Skin epidermis (tissue), 12 donors: Measurements from ENCODE around the gene QARS1.

Experiments used
- H3K27ac ChIP-seq, 21 experiments: fragments of 200-600 bp; sonication (generic) in 11 of 21; one replicate each; pipeline ENCODE4 v1.5.0; 2020; ENCODE audit warnings: mild to moderate bottlenecking in 3 of 21, inconsistent platforms in 2 of 21, moderate library complexity in 2 of 21
- H3K4me3 ChIP-seq, 7 experiments: fragments of 200-600 bp; sonication (generic) in 2 of 7; one replicate each; pipeline ENCODE4 v1.5.0; 2020; ENCODE audit warnings: inconsistent platforms in 2 of 7, mild to moderate bottlenecking in 2 of 7, moderate library complexity in 1 of 7

Gene QARS1

GRCh38 chr3:49121132-49121736 is 16.7 kb upstream of the QARS1 start:
- peak overlapping the region; percentile 61 to 97 (median 78) for H3K4me3 ChIP-seq
- H3K27ac ChIP-seq: peak overlapping the region; percentile 47 to 99 (median 96)

GRCh38 chr3:49120438-49121131 is 16.0 kb upstream of the QARS1 start, which contains the start of gene USP19:
USP19 (minus strand) TSS chr3:49120823; CDS start chr3:49119145, 1,678 bp downstream.
- H3K4me3 ChIP-seq: peak within 1 kb of the TSS; percentile 61 to 97 (median 78)

DNA sequence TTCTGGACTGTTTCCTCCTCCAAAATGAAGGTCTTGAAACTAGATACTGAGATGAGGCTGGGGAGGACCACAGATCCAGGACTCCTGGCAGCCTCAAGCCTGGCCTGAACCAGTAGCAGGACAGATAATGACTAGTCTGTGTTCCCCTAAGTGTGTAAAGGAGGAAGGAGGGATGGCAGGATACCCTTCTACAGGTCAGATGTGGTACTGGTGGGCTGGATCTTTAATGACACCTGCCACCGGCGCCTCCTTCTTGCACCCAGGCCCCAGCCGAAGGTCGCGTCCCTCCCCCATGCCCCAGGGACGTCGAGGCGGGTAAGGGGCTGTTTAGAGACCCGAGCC is 15.5 kb upstream of the QARS1 start:
- peak overlapping the region; percentile 78 to 99 (median 96) for H3K27ac ChIP-seq
- H3K4me3 ChIP-seq: peak overlapping the region; percentile 61 to 97 (median 78)

More at GRCh38 chr3:49120438-49121131, 16.0 kb upstream of the QARS1 start, which contains the start of gene USP19:
- H3K27ac ChIP-seq: peak within 1 kb of the TSS; percentile 78 to 99 (median 96)

DNA sequence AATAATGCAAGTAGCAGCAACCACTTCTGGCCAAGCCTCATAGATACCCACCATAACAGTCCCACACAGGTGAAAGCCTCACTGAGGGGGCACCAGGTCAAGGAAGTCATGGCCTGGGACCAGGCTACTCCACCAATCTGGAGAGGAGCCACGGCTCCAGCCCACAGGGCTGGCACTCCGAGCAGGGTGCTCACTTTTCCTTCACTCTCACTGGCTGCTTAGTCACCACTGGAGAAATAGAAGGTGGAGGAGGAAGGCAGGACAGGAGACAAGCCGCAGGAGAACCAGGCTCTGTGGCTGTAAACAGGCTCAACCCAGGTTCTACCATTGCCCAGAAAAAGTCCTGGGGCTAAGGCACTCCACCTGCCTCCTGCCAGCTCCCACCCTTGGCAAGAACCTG is 14.9 kb upstream of the QARS1 start:
- Histone ChIP-seq H3K4me3 (peak overlapping the region; percentile 61 to 97 (median 78)), H3K27ac (peak overlapping the region in 19 of 21 experiments; percentile 88 to 99 (median 97))

- Histone ChIP-seq H3K27ac (peak overlapping the region in 13 of 21 experiments; percentile 50 to 99 (median 97)), H3K4me3 (no peak overlapping the region)
Measured at GRCh38 chr3:49119036-49119435, 14.5 kb upstream of the QARS1 start.

DNA sequence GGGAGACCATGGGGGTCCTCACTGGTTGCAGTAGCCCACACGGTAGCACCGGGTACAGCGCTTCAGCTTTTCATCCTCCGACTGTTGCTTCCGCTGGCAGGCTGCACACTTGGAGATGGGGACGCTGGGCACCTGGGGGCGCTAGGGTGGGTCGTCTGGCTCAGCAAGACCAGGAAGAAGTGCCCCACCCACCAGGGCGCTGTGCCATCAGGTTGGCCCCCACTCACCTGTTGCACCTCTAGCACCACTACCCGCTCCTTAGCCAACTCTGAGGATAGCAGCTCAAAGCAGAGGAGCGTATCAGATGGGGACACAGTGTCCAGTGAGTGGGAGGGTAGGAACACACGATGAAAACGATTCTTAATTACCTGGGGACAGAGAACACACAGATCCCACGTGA is 7.7 kb upstream of the QARS1 start:
- H3K4me3 ChIP-seq: no peak overlapping the region
- no peak overlapping the region for H3K27ac ChIP-seq

DNA sequence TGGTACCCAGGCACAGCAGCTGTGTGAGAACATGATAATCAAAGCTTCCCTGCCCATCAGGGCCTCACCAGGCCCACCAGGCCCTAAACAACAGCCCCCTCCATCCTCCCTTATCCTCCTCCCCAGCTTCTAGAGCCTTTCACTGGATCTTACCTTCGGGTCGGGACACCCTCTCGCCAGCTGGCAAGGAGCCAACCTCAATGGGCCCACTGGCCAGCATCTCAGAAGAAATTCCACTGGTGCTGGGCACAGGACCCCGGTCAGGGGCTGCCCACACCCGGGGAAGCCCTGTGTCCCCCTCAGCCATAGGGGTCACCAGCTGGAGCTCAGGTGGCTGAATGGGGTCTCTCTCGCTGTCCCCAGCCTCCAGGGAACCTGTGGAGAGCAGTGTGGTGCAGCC is 6.8 kb upstream of the QARS1 start:
- Histone ChIP-seq H3K27ac (no peak overlapping the region), H3K4me3 (no peak overlapping the region)

DNA sequence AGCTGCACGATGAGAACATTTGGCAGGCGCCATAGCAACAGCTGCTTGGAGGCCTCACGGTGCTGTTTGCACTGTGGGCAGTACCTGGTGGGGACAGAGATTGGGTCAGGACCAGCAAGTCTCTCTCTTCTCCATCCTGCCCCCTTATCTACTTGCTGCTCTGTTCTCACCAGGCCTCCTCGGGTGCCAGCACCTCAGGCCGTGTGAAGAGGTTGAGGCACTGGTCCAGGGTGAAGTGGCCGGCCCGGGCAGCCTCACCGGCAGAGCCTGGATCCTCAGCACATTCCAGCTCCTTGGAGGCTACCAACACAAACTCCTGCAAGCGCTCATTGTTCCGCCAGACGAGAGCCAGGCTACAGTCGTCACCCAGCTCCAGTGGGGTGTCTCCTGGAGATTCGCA is 6.2 kb upstream of the QARS1 start:
- H3K27ac ChIP-seq: no peak overlapping the region
- H3K4me3 ChIP-seq: no peak overlapping the region

GRCh38 chr3:49108346-49108745 is 3.8 kb upstream of the QARS1 start:
- no peak overlapping the region for H3K4me3 ChIP-seq
- no peak overlapping the region for H3K27ac ChIP-seq

GRCh38 chr3:49104052-49104426 is 518 bp downstream of the QARS1 start:
- peak overlapping the region; percentile 74 to 99 (median 92) for H3K27ac ChIP-seq

GRCh38 chr3:49100046-49100615 is 4.4 kb downstream of the QARS1 start:
- no peak overlapping the region for H3K4me3 ChIP-seq
- H3K27ac ChIP-seq: no peak overlapping the region

More at GRCh38 chr3:49104052-49104426, 518 bp downstream of the QARS1 start:
- H3K4me3 ChIP-seq: peak overlapping the region; percentile 64 to 97 (median 72)

DNA sequence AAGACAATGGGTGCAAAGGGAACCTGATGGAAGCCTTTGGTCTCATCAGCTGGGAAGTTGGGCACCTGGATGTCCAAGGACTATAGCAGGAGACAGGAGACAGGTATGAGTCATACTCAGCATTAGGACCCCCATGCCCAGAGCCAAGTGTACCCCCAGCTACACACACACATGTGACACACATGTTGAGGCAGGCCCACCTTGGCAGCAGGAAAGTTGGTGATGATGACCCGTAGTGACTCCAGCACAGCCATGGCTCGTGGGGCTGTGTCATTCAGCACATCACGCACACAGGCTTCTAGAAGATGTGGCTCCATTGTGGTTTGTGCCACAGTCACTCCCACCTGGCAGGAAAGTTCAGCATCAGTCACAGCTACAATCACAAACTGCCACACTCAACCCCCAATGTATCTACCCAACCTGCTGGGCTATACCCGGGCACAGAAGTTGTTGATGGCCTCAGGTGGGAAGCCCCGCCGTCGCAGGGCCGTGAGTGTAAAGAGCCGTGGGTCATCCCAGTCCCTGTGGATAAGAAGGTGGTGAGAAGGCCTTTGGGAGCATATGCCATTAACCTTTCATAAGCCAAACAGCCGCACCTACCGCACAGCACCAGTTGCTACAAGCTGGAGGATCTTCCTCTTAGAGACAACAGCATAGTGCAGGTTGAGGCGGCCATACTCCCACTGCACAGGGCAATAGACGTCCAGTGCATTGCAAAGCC is 5.5 kb downstream of the QARS1 start:
- Histone ChIP-seq H3K4me3 (no peak overlapping the region), H3K27ac (no peak overlapping the region)

- Histone ChIP-seq H3K27ac (no peak overlapping the region), H3K4me3 (no peak overlapping the region)
Measured at GRCh38 chr3:49098429-49098828, 6.1 kb downstream of the QARS1 start.

GRCh38 chr3:49093853-49094767 is 10.4 kb downstream of the QARS1 start, which contains the start of gene QRICH1:
QRICH1 (minus strand) TSS chr3:49094071; CDS start chr3:49077017, 17,054 bp downstream.
- Histone ChIP-seq H3K27ac (peak within 1 kb of the TSS; percentile 86 to 99 (median 97)), H3K4me3 (peak within 1 kb of the TSS; percentile 85 to 100 (median 96))

DNA sequence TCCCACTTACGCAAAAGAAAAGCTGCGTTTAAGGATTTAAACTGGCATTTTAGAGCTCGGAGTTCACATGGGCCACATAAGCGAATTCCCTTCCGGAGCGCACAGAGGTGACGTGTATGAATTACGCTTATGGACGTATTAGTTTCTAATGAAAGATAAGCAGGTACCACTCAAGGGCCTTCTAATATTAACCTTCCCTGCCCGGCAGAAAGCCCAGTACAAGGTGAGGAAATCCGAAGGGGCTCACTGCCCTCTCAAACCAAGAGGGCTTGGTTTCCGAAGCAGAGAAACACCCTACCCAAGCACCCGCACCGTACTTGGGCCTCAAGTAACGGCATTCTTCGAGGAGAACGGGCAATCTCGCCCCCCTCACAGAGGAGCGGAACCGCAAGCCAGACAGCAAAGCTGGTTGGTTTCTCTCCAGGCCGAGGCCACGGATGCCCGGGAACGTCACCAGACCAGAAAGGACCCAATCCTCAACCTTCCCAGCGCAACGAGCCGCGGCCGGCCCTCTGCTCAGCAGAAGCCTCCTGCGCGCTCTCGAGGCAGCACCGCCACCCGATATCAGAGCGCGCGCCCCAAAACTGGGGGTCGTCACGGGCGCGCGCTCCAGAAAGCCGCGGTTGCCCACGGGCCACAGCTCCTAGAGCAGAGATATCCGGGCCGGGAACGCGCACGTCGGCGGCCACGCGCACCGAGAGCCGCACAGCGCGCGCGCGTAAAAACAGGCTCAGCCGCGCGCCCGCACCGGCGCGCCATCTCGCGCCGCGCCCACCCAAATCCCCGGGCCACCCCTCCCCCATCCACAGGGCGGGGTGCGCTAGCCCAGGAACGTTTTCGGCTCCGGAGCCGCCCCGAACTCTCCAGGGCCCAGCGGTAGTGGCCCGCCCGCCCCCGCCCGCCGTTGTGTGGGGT is 11.4 kb downstream of the QARS1 start:
- Histone ChIP-seq H3K4me3 (peak overlapping the region; percentile 85 to 100 (median 96)), H3K27ac (peak overlapping the region; percentile 86 to 99 (median 97))

- Histone ChIP-seq H3K27ac (no peak overlapping the region), H3K4me3 (no peak overlapping the region)
Measured at GRCh38 chr3:49081429-49081828, 23.1 kb downstream of the QARS1 start.

DNA sequence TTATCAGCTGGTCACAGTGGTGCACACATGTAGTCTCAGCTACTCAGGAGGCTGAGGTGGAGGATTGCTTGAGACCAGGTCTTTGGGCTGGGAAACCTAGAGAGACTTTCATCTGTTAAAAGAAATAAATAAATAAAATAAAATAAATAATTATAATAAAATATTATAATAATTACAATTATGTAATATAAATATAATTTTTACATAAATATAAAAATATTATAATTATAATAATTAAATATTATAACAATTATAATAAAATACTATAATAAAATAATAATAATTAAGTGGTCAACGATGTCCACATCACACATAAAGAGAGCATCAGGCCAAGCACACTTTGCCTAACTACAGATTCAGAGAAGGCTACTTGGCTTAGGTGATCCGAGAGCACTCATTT is 25.3 kb downstream of the QARS1 start:
- H3K4me3 ChIP-seq: no peak overlapping the region
- no peak overlapping the region for H3K27ac ChIP-seq

DNA sequence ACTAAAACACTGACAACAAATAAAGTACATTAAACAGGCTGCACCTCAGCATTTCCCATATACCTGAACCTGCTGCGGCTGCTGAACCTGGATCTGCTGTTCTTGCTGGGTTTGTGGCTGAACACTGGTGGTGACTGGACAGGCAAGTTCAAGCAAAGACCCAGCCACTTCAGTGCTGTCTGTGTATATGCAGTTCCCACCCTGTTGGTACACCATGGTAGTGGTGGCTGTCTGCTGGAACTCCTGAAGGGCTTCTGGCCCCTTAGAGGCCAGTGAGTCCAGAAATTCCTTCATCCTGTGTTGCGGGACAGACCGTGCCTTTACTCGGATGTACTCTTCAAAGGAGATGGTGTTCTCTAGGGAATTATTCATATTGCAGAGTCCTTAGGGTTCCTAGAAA is 27.9 kb downstream of the QARS1 start:
- no peak overlapping the region for H3K4me3 ChIP-seq
- H3K27ac ChIP-seq: no peak overlapping the region
